HK-2 (cell line): ENCODE results near the gene ESD.
"Not testable (repeated sequence)": the region's sequence is repeated elsewhere in the genome, so short reads cannot be mapped to it uniquely, and the experiment has no call there.

Experiments
- DNase-seq: peaks from one replicate; pipeline ENCODE4 v3.0.0-alpha.2; 2018; ENCODE audit not compliant: unreplicated experiment

Gene ESD

DNA sequence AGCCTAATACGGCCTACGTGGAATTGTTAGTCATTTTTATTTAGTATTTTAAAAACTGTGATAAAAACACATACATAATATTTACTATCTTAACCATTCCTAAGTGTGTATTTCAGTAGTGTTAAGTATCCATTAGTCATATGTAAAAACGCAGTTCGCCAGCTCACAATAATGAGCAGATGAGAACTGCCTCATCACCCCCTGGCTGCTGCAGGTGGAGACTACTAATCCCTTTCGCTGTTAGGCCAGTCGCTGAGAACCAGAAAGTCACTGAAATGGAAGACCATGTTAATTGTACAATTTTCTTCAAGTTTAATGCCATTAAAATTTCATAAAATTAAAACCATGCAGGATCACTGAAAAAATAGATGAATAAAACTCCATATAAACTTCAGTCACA lies 1.6 kb downstream of the ESD start:
- DNase-seq, result no peak

DNA sequence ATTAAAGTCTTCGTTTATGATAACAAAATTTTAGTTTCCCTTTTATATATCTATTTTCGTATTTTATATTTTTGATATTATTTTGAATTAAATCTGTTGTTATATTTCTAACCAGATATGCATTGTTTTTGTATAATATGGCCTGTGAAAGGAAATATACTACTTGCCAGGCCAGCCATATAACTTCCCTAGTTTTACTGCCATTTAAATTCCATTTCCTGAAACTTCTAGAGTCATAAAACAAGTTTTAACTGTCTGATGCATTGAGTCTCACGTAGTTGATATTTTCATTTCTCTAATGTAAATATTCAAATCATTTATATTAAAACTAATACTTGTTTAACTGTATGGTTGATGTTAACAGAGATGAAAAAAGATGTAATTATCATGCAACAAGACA lies 13.5 kb downstream of the ESD start:
- no peak for DNase-seq

DNA sequence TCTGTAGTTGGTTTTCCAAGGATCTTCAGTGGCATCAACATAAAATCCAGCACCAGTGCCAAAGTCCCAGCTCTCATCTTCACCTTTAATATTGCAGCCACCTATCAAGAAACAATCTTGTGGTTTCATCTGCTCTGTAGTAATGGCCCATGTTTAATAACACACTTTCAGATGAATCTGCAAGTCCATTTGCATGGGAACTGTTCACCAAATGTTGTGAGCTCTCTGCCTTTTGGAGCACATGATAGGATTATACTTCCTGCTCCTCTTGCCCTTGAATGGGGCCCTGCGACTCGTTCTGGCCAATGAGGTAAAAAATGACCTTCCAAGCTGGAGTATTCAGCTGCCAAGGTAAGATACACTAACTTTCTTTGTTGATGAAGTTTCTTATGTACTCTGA lies 14.3 kb downstream of the ESD start:
- DNase-seq, result no peak

DNA sequence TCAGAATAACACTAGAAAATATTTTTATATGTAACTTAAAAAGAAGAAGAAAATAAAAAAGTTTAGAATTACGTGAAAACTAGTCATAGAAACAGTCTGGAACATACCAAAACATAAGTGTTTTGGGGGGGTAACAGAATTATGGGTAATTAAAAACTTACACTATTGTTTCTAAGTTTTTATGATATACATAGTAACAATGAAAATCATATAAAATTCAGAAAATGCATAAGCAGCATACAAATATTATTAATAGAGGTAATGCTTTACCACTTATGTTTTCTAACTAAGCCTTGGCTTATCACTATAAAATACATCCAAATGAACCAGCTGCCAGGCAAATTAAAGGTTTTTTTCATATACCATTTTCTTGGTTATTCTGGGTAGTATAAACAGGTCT lies 14.9 kb downstream of the ESD start:
- DNase-seq, result no peak

DNA sequence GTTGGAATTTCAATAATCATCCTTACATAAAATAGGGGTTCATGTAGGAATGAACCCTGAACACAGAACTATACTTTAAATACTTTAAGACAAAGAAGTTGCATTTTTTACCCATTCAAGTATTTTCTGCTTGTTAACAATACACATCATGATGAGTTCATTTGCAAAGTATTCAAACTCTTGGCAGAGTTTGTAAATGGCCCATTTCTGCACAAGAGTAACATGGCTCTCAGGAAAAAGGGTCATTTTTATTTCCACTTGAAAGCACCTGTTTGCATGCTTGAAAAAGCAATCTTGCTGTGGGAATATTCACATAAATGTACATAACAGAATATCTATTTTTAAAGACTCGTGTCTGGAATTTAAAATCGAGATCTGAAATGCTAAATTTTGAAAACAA lies 18.1 kb downstream of the ESD start:
- DNase-seq, result no peak

DNA sequence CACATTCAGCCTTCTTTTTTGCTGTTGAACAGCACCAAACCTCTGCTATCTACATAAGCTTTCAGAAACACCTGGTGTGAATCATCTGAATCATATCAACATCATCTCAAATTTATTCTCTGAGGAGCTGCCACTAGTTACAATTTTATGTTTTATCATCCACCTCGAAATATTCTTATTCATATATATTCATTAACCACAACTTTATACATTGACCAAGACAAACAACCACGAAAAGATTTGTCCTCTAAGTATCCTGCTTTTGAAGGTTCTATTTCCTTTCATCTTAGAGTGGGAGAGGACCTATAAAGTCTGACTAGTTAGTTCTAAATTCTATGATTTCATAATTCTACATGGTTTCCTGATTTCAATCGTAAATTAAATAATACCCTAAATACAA lies 18.9 kb downstream of the ESD start:
- DNase-seq, result no peak

DNA sequence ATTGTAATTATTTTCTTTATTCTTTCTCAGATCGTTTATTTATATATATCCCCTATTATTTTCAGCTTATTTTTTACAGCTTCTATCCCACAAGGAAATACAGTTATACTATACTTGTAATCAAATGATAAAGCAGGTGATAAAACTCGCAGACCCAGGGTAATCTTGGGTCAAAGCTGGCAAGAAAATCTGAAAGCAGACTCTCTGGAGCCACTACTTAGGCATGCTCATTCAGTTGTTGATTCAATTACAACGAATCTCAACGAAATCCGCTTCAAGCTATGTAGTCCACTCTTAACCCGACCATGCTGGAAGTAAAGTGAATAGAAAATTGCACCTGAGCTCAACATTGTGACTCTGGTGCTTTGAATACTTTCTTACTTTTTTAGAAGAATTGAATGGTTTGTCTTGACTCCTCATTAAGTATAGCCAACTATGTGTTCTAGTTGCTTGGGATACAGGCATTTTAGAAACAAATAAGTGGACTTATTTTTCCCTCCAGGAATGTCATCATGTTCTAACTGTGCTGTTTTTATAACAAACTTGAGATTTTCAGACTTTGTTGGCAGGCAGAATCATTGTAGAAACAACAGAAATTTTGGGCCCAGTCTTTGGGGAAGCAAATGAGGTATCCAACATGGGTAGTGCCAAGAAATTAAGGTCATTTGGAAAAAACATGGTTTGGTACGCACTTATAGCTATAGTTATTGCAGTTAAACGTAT lies 21.4 kb downstream of the ESD start:
- DNase-seq, result no peak

DNA sequence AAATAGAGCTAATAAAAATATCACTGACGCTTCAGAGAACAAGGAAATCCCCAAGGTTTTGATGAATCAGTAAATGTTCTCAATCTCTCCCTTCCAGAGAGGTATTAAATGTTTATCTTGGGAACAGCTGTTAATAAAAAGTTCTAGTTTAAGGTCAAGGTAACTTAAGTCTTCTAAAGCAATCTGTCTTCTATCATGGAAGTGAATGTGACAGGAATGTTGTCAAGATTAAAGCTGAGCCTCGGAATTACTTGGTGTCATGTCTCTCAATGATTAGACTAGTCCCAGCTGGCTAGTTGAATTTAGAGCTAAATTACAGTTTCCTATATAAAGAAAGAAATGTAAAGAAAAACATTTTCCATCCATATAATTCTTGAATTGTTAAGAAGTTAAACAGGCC lies 23.4 kb downstream of the ESD start:
- no peak for DNase-seq

DNA sequence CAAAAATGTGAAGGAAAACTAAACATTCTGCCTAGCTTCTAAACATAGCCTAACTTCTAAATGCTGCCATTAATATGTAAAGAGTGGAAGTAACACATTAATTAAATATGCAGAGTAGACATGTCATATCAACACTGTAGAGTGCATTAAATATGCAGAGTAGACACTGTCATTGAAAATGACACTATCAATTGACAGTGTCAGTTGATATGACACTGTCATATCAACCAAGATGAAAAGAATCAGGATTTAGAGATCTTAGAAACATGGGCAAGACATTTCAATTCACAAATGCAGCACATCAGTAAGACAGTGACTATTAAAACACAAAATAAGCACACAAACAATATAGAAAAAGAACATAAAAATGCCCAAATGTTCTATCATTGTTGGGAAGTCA lies 25.3 kb downstream of the ESD start:
- no peak for DNase-seq

DNA sequence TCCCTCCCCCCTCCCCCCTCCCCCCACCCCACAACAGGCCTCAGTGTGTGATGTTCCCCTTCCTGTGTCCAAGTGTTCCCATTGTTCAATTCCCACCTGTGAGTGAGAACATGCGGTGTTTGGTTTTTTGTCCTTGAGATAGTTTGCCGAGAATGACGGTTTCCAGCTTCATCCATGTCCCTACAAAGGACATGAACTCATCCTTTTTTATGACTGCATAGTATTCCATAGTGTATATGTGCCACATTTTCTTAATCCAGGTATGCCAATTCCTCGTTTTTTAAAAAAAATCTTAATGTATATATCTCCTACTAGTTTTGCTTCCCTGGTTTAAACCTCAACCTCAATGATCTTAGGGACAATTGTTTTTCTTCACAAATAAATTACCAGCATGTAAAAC lies 27.0 kb downstream of the ESD start:
- not testable (repeated sequence) for DNase-seq

DNA sequence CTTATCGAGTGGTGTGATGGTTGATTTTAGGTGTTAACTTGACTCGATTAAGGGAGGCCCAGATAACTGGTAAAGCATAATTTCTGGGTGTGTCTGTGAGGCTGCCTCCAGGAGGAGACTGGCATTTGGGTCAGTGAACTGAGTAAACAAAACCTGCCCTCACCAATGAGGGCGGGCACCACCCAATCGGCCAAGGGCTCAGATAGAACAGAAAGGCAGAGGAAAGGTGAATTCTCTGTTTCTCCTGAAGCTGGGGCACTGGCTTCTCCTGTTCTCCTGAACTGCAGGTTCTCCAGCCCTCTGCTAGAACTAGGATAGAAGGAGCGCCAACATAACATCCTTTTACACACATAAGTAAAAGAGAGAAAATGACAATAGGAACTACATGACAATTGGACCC lies 35.1 kb downstream of the ESD start:
- no peak for DNase-seq

DNA sequence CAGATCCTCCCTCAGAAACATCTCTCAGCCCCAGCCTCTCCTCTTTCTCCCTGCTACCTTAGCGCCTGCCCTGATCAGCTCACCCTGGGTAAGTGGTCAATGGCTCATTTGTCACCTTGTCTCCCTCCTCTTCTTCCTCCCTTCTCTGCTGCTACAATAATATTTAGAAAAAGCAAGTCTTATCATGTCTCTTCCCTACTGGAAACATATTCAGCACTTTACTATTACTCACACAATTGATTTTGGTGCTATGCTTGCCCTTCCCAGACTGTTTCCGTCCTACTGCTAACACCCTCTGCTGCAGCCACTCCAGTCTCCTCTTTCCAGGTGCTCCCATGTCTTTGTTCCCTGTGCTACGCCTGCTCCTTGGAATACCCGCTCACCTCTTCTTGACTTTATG lies 35.8 kb downstream of the ESD start:
- no peak for DNase-seq

DNA sequence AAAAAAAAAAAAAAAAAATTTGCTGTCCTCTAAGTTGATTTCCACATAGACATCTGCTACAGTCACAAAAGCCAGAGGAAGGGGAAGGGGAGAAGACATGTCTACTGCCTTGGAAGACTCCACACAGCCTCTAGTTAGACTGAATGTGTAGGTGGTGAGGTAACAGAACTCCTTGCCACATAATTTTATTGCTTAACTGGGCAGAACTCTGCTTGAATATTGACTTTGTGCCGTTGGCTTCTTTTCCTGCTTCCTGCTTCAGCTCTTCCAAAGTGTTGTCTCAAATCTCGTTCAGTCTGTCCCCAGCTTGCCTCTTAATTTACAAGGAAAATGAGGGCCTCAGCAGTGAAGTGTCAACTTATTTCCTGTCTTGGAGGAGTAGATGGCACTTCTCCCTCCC lies 37.1 kb downstream of the ESD start:
- DNase-seq, result no peak

DNA sequence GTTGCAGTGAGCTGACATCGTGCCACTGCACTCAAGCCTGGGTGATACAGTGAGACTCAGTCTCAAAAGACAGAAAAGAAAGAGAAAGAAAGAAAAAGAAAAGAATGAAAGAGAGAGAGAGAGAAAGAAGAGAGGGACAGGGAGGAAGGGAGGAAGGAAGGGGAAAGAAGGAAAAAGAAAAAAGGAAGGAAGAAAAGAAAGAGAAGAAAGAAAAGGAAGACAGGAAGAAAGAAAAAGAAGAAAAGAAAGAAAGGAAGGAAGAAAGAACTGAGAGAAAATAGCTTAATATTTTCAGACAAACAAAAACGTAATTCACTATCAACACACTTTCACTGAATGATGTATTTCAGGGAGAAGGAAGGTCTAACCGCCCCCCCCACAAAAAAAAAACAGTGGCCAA lies 39.3 kb downstream of the ESD start:
- no peak for DNase-seq

DNA sequence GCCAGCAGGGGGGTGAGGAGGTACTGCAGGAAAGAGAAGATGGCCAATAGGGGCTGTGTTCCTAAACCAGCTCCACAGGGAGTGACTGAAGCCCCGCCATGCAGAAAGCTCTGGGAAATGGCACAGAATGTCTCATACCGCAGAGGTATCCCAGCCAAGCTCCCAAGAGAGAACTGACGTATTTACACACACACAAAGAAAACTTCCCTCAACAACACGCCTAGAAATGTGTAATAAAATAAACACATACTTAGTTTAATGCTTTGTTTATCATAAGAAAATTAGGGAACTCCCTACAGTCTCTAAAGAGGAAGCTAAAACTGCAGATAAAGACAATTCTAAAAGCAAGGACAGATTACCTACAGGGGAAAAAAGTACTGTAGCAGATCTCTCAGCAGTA lies 40.0 kb downstream of the ESD start:
- no peak for DNase-seq

DNA sequence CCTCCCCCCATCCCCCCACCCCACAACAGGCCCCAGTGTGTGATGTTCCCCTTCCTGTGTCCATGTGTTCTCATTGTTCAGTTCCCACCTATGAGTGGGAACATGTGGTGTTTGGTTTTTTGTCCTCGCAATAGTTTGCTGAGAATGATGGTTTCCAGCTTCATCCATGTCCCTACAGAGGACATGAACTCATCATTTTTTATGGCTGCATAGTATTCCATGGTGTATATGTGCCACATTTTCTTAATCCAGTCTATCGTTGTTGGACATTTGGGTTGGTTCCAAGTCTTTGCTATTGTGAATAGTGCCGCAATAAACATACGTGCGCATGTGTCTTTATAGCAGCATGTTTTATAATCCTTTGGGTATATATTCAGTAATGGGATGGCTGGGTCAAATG lies 41.5 kb downstream of the ESD start:
- not testable (repeated sequence) for DNase-seq

DNA sequence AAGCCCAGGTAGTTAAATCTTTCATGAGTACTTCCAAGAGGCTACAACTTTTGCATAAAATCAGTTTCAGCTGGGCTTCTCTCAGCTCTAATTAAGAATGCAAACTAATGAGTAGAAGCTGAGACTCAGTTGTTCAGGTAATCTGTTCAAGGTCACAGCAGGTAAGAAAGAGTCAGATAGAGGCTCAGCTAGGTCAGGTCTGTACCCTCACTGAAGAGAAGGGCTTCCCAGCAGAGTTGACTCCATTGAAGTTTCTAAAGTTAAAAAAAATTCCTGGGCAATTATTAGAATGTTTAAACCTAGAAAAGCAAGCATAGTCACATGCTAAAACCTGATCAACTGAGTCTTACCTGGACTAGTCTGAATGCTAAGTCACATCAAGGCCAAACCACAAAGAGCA lies 42.1 kb downstream of the ESD start:
- DNase-seq, result no peak

DNA sequence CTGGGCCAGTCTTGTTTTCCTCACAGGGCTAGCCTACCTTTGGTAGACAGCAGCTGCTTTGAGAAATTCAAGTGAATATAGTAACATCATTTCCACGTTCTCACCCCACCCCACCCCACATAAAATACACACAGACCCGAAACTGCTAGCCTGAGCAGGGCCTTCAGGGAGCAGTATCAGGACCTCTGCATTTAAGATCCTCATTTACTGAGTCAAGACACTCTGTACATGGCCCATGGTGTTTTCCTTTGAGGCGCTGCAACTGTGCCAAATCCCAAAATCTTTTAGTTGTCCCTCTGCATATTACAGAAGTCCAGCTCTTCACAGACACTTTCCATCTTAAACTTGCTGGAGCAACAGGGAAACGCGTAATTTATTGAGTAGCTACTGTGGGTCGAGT lies 43.0 kb downstream of the ESD start:
- DNase-seq, result no peak

DNA sequence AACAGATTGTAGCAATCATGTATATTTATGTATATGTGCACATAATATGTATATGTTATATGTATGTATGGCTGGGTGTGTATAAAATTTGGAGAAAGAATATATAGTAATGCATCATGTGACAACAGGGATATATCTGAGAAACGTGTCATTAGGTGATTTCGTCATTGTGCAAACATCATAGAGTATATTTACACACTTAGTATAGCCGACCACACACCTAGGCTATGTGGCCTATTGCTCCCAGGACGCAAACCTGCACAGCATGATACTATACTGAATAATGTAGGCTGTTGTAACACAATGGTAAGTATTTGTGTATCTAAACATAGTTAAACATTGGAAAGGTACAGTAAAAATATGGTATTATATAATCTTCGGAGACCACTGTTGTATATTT lies 43.8 kb downstream of the ESD start:
- no peak for DNase-seq

DNA sequence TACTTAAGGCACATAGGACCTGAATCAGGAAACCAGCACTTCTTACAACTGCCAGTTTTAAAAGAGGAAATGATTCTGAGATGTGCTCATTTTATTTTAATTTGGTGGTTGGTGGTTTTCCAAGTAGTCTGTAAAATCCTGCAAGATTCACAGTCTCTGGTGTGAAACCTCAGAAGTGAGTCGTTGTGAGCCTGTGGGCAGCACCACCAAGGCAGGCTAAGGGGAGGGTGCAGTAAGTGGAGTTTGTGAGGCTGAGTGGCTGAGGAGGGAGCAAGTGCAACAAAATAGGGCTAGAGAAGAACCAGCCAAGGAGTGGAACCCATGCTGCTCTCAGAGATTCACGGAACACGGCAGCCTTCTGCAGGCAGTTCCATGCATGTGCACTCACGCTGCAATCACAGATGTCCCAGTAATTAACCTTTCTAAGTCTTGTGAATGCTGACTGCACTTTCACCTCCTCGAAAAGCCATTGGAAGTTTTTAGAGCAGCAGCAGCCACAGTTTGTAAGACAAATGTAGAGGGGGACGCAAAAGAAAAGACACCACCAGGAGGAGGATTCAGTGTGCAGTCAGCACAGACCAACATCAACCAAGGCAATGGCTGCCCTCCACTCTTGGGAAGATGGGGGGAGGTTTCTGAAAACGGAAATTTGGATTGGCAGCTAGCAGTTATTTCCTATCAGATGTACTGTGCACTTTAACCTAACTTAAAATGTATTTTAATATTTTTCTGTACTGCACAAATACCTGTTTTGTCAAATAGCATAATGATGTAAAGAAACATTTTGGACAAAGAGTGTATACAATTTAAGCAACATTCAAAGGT lies 44.9 kb downstream of the ESD start:
- no peak for DNase-seq

DNA sequence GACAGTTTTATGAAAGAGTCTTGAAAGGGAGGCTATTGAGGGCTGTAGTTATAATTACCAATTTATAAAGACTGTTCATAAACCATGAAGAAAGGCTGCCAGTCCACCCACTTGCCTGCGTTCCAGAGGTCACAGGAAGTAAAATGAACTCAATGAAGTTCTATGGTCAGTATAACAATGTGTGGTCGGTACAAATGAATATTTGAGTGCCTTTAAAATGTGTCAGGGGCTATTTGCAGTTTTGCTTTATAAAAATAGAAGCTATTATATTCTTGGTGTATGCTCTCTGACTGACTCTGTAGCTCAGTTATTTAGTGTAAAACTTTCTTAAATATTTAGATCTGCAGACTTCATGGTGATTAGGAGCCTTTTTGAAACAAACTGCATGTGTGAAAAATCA lies 47.0 kb downstream of the ESD start:
- DNase-seq, result no peak

DNA sequence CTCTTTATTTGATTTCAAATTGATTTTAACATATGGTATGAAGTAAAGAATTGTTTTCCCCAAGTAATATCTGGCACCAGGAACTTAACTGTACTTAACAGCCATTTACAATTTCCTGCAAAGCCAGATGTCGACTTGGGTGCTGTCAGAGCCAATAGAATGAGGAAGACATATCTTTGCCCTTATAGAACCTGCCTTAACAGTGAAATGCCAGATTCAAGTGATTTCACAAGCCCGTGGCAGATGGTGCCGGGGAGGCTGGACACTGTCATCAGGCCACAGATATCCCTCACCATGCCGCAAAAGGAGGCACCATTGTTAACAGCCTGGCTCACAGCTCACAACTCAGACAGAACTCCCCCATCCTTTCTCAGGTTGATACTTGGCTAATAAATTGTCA lies 48.7 kb downstream of the ESD start:
- DNase-seq, result no peak

DNA sequence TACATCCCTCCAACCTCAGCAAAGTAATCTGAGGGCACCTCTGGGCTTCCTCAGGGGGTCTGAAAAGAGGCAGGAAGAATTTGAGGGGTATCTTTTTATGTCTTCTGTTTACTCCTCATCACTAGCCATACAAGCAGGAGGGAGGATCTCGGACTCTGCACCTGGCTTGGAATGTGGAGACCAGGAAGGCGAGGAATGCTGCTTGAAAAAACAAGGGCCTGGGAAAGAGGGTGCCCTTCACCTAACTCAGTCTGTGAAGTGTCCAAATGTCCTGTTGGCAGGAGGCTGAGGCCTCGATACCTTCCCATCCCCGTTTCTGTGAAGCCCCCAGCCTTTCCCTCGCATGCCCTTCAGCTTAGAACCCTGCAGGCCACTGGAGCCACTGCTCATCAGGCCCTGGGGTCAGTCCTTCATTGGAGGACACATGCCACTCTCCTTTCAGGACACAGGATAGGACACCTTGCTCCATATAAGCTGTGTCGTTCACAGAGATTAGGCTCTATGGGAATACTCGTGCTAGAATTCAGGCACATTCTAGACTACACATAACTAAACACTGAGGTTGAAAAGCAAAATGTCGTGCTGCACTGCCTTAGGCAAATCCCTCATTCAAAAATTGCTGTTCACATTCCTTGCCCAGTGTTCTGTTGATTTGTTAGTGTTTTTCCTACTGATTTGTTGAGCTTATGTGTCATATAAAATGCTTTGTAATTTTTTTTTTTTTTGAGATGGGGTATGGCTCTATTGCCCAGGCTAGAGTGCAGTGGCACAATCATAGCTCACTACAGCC lies 49.7 kb downstream of the ESD start:
- no peak for DNase-seq
